Left colon (tissue), 2 donors: ENCODE results near the gene NSG1. TPM values are rescaled to one million over a fixed set of nuclear protein-coding genes. Genes with fewer than 3 reads are reported as not detected.
"Not testable (repeated sequence)": the region's sequence is repeated elsewhere in the genome, so short reads cannot be mapped to it uniquely, and the experiment has no call there.

Source experiments
- ATAC-seq: fragments of 200-7000 bp; cut with Tn5 transposase; one replicate; pipeline ENCODE4 v1.9.1; 2020; ENCODE audit warnings: mild to moderate bottlenecking, moderate library complexity
- DNase-seq, 2 donors: peaks; one replicate each; pipeline ENCODE4 v3.0.0-alpha.2; 2020
- intact Hi-C, 2 donors: fragments of 100-400 bp; cut with DNase I in 1 of 2; cut with micrococcal nuclease in 1 of 2; formaldehyde crosslinking; loops; one replicate each; pipeline versions ENCODE4 v1.11.2 to v1.14.0; 2022; cut with DNase I, micrococcal nuclease
- long read RNA-seq: library from polyadenylated mRNA; unstranded; transcript quantifications from one replicate; pipeline ENCODE4 v2.0.0, GENCODE V29; 2021
- total RNA-seq, 2 donors: library from RNA; stranded (reverse); fragmentation: NEBNext Ultra II Directional; extraction: Animal tissue kit (Norgen Biotek cat#: 25700); gene quantifications; one replicate each; pipeline ENCODE4 v1.2.1, GENCODE V29; 2021
- donor health status: DM: no; HTN: no; CAD: no.
- donor health status: DM: yes; HTN: yes; CAD: no.

Gene NSG1, protein sequence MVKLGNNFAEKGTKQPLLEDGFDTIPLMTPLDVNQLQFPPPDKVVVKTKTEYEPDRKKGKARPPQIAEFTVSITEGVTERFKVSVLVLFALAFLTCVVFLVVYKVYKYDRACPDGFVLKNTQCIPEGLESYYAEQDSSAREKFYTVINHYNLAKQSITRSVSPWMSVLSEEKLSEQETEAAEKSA
- total RNA-seq: 1 to 10 TPM; 2.6 to 3.0 TPM
- long read RNA-seq, partial matches to known transcripts: 3 of 4 reads
- long read RNA-seq, other reads (novel, unspliced or antisense): 0 of 4 reads

DNA sequence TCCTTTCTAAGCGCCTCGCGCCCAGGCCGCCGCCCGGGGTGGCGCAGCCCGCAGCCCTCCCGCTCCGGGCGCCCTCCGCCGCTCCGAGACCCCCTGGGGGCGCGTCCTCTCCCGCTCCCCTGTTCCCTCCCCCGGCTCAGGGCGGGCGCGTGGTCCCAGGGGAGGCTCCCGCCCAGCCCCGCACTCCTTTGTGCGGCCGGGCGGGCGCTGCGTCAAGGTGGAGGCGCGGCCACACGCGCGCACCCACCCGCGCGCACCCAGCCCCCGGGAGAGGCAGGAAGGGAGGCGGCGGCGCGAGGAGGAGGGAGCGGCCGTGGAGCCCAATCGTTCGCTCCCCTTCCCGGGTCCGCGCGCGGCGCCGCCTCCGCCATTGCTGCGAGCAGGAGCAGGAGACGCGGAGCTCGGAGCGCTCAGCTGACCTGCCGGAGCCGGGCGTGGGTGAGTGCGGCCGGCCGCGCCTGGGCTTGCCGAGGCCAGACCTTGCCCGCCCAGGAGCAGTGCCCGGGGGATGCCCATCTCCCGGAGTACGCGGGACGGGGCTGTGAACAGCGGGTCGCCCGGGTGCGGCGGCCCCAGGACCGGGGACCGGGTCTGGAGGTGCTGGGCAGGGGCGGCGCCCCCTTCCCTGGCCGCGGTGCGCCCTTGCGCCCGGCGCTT lies at the start of gene NSG1:
Gene NSG1, plus strand, starts transcription at position 367 of the 657 bp plus-strand sequence. CDS start 528 bp downstream, outside the sequence.
- DNase-seq (no peak), ATAC-seq (no peak)

DNA sequence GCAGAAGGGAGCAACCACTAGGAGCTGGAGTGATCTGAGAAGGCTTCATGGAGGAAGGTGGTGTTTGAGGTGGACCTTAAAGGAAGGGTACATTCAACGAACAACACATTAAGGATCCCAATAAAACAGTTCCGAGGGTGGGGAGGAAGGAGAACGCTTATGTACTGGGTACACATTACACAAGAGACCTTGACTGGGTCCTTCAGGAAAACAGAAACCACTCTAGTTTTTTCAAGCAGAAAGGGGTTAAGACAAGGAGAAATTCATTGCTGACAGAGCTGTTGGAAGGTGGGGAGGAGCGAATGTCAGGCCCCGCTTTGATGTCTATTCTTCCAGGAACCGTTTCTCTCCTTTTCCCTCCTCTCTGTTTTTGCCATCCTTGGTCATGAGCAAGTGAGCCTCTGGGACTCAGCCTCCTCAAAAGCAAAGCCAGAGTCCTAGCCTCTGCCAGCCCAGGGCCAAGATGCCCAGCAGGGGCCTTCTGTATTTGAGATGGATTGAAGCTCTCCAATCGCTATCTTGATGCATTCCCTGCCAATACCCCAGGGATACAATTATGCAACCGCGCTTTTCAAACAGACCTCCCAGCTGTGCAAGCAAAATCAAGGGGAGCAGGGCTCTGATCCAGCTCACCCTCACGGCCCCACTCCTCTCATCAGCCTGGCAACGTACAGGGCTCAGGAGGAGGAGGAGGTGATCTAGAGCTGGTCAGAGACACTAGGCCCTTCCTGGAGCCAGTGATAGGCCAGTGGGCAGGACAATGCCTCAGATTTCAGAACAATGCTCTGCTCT lies 48.5 kb upstream of the NSG1 start:
- DNase-seq (no peak), ATAC-seq (no peak)
- intact Hi-C loops: no loop called here

More for the DNA sequence above, at the start of gene NSG1:
- intact Hi-C loops: no loop called here

DNA sequence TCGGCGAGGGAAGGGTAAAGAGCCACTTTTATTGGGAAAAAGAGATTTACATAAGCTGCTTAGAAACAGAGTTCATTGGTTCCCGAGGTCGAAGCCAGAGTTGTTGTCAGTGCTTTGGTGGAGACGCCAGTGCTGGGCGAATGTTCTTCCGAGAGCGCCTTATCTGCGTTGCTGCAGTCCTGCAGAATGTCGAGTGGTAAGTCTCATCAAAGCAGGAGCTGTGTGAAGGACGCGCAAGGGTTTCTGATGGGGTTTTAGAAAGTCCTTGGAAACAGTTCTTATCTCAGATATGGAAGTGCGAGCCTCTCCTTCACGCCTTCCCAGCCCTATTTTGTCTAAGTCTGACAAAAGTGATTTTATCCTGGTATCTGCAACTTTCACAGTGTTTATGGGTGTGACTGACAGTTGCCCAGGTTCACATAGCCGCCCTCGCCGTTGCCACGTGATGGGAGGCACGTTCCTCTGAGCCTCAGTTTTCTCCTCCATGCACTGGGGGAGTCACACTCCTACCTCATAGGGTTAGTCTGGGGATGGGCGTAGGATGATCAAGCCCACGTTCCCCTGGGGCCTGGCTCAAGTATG lies 47.3 kb upstream of the NSG1 start:
- intact Hi-C loops: no loop called here
- DNase-seq: no peak
- ATAC-seq: no peak

DNA sequence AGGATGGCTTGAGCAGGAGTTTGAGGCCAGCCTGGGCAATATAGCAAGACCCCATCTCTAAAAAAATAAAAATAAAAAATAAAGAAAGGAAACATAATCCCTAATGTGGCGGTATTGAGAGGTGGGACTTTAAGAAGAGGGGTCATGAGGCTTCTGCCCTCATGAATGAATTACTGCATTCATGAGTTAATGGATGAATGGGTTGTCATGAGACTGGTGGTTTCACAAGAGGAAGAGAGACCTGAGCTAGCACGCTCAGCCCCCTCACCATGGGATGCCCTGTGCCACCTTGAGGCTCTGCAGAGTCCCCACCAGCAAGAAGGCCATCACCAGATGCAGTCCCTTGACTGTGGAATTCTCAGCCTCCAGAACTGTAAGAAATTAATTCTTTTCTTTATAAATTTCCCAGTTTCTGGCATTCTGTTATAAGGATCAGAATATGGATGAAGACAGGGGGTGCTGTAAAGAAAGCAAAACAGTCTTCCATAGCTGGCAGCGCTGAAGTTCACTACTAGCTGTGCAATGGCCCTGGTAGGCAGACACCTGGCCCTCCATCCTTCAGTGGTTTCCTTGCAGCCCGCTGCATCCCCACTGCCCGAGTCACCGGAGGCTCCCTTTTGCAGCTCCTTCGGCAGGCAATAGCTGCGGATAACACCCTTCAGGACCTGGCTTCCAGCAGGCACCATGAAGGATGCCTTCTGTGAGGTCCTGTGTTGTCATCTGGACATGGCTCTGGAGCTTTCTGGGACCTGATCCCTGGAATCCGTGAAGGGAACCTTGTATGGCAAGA lies 44.8 kb upstream of the NSG1 start:
- DNase-seq (no peak), ATAC-seq (no peak)
- intact Hi-C loops: no loop called here

DNA sequence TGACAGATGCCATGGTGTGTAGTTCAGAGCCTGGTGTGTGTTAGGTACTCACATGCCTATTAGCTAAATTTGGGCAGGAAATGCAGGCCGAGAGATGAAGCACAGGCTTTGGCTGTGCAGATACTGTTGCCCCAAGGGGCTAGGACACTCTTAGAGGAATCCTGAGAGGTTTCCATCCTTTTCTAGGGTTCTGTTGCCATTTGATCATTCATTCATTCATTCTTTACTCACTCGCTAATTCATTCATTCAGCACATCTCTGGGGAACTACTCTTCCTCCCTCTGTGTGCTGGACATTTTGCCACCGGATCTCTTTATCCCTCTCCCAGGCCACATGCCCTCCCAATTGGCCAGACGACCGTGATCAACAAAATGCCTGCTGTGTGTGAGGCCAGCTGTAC lies 43.9 kb upstream of the NSG1 start:
- no peak for ATAC-seq
- intact Hi-C loops: no loop called here
- no peak for DNase-seq

DNA sequence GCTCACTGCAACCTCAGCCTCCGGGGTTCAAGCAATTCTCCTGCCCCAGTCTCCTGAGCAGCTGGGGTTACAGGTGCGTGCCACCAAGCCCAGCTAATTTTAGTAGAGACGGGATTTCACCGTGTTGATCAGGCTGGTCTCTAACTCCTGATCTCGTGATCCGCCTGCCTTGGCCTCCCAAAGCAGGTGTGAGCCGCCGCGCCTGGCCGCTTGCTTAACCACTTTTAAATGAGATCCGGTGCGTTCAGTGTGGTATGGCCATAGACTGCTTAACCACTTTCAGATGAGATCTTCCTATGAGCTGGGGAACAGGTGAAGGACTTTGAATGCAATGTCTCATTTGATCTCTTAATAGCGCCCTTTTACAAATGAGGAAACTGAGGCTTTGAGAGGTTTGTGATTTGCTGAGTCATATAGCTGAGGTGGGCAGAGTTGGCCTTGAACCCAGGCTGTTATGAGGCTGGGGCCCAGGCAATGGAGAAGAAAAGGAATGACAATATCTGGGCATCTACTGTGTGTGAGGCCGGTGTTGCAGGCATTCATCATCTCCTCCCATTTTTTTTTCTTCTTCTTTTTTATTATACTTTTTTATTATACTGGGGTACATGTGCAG lies 41.9 kb upstream of the NSG1 start:
- peak; percentile 16 to 33 for DNase-seq
- no peak for ATAC-seq
- intact Hi-C loops: no loop called here

DNA sequence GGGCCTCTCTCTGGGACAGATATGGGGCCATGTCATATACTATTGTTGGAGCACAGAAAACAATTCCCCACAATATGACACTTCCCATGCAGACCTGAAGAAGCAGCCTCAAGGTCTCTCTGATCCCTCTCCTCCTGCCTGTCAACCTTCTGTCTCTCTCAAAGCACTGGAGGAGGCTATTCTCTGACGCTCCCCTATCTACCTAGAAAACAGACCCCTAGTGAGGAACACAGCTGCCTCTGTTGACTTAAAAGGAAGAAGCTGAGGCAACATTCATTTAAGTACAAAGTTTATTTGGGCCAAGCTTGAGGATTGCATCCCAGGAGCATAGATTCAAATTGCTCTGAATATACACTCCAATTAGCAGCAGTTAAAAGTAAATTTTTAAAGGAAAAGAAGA lies 39.3 kb upstream of the NSG1 start:
- no peak for ATAC-seq
- no peak for DNase-seq
- intact Hi-C loops: no loop called here

DNA sequence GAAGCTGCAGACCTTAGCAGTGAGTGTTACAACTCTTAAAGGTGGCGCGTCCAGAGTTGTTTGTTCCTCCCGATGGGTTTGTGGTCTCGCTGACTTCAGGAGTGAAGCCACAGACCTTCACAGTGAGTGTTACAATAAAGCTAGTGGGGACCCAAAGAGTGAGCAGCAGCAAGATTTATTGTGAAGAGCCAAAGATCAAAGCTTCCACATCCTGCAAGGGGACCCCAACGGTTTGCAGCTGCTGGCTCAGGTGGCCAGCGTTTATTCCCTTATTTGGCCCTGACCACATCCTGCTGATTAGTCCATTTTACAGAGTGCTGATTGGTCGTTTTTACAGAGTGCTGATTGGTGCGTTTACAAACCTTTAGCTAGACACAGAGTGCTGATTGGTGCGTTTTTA lies 38.3 kb upstream of the NSG1 start:
- intact Hi-C loops, DNase-seq, ATAC-seq: not testable (repeated sequence)

DNA sequence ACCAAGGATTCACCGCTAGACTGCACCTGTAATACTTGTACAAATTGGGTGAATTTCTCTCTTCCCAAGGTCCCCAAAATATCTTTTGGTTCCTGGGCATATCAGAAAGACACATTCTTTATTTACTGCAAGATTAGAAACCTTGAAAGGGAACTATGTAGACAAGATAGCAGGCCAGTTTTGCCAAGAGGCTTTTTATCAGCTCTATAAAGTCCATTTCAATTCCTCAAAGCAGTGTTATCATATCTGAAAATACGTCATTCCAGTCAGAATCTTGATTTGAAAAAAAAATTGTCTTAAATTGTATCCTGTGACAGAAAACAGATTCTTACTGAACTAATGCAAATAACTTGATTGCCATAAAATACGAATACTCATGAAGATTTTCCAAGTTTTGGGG lies 37.0 kb upstream of the NSG1 start:
- ATAC-seq (no peak), DNase-seq (no peak)
- intact Hi-C loops: no loop called here

DNA sequence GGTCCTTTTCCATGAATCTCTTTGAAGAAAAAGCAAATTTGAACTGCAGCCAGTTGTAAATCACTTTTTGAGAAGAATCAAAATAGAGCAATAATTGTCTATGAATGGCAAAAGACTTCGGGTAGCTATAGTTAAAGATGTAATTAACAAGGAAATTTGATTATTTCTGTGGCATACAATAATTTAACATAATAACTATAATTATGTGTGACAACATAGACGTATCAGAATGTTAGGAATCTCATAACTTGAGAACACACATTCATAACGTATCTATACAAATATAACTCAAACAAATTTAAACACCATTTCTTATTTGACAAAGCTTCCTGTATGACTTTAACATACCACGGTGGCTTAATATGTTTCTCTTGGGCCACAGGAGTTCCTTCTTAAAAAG lies 36.0 kb upstream of the NSG1 start:
- intact Hi-C loops: no loop called here
- ATAC-seq: no peak
- no peak for DNase-seq

DNA sequence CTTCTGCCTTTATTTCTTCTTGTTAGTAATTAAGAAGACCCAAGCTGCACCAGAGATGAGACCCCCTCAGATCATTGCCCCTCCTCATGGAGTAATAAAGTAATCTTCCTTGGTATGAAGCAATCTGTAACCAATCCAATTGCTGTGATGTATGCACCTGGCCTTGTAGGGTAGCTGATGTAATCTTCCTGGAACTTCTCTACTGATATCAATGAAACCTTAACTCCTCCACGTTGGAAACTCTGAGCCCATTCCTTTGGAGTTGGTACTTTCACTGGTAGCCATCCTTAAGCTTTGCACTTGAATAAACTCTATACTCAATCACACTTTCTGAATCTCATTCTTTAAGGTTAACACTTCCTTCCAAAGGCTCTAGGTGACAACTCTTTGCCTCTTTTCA lies 31.6 kb upstream of the NSG1 start:
- no peak for DNase-seq
- intact Hi-C loops: no loop called here
- ATAC-seq: no peak

DNA sequence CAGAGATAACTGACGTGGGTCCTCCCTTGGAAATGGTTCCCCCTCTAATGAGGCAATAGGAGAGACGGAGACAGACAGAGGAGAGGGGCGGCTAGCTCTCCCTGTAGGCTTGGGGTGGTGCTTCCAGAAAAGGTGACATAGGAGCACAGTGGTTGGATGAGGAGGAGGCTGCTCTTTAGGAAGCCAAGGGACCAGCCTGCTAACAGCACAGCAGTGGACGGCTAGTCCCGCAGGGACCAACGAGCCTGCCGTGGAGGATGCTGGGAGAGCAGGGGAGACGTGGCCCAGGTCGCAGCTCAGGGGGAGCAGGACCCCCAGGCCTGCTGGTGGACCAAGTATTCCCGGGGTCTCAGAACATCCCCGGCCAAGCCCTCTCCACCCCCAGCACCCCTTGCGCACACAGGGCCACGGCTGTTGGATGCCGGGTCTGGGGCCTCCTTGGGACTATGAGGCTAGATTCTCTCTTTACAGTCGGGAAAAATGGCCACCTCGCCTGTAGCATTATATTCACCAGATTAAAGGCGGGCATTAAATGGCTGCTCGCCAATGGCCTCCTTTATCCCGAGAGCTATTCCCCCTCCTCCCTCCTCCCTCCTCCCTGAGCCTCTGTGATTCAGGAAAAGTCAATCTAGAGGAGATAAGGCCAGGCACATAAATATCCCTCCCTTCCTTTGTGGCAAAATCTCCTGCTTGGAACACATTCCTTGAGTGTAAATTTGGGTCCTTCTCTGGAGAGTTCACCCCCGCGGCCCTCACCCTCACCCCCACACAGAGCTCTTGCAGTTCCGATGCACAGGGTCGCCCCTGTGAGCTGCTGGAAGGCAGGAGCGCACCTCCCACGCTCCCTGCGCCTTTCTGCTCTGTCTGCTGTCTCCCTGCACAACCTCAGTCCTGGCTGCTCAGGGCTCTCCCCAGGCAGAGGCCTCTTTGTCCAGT lies 30.5 kb upstream of the NSG1 start:
- DNase-seq (no peak), ATAC-seq (no peak)
- intact Hi-C loops: no loop called here

DNA sequence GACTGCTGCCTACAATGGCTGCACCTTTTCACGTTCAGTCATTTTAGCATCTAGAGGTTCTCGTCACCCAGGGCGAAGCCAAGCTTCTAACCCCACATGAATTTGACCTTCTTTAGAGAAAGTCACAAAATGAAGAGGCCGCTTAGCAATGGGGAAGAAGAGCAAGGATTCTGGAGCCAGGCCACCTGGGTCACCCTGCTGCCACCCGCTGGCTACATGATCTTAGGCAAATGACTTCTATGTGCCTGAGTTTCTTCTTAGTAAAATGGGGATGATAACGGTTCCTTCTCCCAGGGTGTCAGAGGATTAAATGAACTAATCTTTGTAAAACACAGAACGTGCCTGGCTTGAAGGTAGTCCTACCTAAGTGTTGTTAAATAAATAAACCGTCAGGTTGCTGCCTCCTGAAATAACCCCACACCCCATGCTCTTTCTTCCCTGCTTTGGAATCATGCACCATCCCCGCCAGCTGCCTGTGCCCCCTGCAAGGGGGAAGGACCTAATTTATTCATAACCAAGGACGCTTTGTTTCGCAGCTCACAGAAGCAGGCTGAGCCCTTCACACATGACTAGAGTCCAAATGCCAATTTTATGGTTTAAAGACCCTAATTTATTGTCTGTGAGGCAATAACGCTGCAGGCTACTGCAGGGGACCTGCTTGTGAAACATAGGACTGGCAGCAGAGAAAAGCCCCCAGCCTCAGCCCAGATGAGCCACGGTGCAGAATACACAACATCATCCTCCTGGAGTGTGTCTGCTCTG lies 28.6 kb upstream of the NSG1 start:
- intact Hi-C loops: no loop called here
- DNase-seq (no peak), ATAC-seq (no peak)

DNA sequence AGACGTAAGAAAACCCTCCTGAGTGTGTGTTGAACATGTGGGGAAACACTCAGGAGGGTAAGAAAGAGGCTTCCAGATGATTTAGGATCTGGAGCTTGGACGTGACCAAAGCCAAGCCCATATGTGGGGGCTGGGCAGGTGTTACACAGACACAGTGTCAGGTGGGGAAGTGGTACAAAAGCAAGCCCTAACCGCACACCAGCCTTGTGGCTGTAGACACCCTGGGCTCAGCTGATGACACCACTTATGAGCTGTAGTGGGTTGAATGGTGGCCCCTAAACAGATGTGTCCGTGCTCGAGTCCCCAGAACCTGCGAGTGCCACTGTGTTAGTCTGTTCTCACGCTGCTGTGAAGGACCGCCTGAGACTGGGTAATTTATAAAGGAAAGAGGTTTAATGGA lies 25.0 kb upstream of the NSG1 start:
- intact Hi-C loops: no loop called here
- ATAC-seq (no peak), DNase-seq (no peak)

DNA sequence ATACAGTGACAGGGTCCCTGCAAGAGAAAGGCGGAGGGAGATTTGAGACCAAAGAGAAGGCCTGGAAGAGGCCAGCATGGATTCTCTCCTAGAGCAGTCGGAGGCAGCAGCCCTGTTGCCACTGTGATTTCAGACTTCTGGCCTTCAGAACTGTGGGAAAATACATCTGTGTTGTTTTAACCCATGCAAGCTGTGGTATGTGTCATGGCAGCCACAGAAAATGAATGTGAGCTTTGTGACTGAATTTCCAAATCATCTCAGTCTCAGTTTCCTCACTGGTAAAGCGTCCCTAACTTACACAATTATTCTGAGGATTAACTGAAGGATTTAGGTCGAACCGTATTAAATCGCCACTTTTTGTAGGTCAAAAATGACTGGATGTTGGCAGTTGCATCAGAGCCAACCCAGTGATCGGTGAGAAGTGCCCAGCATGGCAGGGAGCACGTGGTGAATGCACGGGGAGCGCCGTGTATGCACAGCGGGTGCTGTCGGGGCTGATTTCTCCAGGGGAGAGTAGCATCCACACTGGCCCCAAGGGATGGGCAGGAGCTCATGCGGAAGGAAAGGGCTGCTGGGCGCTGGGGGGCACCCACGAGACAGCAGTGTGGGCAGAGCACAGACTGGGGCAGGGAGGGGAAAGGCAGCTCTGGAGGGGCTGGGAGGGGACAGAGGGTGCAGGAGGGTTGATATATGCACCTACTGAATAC lies 23.8 kb upstream of the NSG1 start:
- intact Hi-C loops: no loop called here
- DNase-seq (no peak), ATAC-seq (no peak)

DNA sequence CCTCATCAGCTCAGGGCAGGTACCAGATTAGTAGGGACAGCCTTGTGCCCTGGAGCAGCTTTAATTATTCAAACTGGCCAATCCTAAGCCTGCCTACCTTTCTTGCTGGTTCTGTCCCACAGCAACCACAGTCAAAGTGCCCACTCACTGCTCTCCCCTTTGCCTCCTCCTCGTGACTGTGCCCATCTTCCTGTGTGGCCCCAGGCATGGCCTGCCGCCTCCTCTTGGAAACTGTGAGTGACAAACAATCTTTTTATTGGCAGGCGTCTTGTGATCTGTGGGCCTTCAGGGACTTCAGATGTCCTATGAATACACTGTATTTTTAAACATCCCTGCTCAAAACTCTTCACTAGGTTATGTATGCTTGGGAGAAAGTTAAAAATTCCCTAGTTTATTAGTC lies 22.8 kb upstream of the NSG1 start:
- intact Hi-C loops: no loop called here
- DNase-seq (no peak), ATAC-seq (no peak)
